Sciatic nerve (tissue), 2 donors: Measurements from ENCODE around the gene IMP3. TPM values are rescaled to one million over a fixed set of nuclear protein-coding genes. Genes with fewer than 3 reads are reported as not detected.

Experiments
- ATAC-seq: fragments of 200-7000 bp; cut with Tn5 transposase; one replicate; pipeline ENCODE4 v1.9.1; 2020; ENCODE audit warnings: mild to moderate bottlenecking, moderate library complexity
- DNase-seq: peaks from one replicate; pipeline ENCODE4 v3.0.0-alpha.2; 2020; ENCODE audit warnings: low spot score
- intact Hi-C: fragments of 100-400 bp; cut with DNase I; formaldehyde crosslinking; loops from one replicate; pipeline ENCODE4 v1.14.2; 2022
- total RNA-seq: library from RNA; stranded (reverse); fragmentation: NEBNext Ultra II Directional; extraction: Animal tissue kit (Norgen Biotek cat#: 25700); gene quantifications from one replicate; pipeline ENCODE4 v1.2.1, GENCODE V29; 2021
- donor health status: DM: no; HTN: no; CAD: no.
- donor health status: DM: no; HTN: no; CAD: no.

IMP3 gene
- total RNA-seq, 1 donor from 2014 or later: 47.2 TPM

DNA sequence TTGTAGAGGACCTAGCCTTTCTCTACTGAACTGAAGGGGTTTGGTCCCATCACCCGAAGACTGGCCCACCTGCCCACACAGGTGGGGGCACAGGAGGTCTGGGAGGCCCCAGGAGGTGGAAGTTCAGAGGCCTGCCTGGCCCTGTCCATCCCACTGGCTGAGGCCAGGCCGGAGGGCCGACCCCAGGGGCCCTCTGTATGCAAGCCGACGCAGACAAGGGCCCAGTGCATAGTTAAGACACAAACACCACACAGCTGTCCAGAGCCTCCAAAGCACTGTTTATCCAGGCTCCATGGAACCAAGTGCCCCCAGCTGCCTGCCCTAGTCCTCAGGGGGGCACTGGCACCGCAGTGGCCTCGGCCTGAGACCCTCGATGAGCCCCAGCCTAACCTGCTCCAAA, 34.3 kb upstream of the IMP3 start:
- intact Hi-C loops: no loop called here
- DNase-seq (no peak), ATAC-seq (no peak)

DNA sequence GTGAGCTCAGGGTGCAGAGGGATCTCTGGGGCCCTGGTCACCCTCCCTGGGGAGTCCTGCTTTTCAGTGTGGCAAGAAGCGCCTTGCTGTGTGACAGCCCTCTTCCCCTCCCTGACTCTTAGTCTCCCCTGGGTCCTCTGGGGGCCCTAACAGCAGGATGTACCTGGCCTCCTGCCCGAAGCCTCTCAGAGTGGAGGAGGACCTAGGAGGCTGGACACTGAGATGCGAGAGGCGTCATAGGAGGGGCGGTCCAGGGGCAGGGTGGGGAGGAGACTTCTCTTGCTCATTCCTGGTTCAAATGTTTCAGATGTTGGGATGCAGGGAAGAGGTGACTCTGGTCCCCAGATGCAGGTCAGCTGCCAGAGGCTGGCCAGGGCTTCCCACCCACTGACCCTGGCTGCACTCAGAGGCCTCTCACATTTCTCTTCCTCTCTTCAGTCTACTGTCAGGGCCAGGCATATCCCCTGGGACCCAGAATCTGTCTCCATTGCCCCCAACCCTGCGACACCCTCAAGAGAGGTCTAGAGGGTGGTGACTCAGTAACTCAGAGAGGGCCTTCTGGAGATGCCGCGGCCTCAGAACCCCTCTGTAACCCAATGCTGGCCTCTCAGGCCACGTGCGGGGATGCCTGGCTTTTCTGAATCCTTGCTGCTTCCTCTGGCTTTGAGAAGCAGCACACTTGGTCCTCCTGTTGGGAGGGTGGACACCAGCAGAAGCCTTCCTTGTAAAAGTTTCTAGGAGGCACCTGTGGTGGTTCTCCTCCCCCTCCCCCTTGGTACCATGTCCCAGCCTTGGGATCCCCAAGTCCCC, 33.6 kb upstream of the IMP3 start:
- DNase-seq: peak; percentile 92
- peak; percentile 91 for ATAC-seq
- intact Hi-C loops: no loop called here

DNA sequence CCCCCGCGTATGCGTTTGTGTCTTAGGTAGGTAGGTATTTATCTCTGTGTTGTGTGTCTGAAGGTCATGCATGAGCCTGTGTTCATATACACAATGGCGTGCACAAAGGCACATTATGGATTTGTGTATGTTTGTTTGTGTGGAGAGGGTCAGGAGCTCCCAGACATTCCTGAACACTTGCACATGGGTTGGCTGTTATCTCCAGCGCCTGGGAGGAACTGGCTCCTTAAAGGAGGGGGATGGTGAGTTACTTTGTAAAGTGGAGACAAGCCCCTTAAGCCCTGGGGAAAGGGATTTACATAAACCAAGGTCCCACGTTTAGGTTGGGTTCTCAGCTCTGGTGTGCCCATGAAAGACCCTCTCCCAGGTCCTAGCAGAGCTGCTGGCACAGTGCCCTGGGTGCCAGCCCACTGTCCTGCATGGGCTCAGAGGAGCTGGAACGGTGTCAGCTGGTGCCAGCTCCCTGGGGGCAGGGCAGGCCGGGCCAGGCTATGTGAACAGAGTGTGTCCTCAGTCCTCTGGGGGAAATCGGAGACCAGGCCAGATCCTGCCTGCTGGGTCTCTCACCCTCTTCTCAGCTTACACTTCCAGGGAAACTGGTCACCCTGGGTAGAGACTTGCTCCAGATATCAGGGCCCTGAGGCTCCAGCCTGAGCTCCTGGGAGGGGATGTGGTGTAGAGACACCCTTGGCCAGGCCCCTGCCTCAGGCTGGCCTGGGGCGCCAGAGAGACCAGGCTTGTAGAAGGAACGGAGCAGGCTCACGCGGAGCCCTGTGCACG, 32.8 kb upstream of the IMP3 start:
- intact Hi-C loops: no loop called here
- peak; percentile 16 for ATAC-seq

DNA sequence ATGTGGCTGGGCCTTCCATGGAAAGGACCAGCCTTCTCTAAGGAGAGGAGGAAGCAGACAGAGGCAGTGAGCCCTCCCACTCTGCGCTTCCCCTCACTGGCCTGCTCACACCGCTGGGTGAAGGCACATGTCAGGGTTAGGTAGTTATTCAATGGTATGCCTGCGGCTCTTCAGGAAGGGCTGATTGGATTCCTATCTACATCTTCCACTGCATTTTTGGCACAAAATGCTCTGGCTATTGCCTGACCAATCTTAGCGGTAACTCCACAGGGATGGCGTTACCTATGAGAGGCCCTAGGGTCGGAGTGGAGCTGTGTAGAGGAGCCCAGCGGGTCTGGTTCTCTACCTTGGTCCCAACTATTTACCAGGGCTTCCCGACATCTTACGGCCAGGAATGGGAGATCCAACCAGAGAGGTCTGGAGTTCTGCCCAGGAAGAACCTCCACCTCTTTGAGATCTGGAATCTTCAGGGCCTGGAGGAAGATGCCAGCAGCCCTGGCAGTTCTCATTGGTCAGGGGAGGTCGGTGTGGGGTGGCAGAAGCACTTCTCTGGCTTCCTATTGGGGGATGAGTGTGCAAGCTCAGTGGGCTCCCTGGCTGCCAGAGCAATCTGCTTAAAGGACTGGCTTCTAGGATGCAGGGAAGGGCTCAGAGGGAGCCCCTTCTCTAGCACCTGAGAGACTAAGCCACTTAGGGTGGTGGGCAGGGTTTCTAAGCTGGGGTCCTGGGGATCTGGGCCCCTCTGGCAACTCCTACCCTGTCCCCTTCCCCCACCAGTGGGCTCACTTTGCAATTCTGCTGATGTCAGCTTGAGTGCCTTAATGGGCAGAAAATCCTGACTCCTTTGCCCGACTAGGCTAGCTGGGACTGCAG, 31.9 kb upstream of the IMP3 start:
- no peak for ATAC-seq
- intact Hi-C loops: no loop called here
- DNase-seq: peak; percentile 60

More for the DNA sequence above, 32.8 kb upstream of the IMP3 start:
- DNase-seq: peak; percentile 73

DNA sequence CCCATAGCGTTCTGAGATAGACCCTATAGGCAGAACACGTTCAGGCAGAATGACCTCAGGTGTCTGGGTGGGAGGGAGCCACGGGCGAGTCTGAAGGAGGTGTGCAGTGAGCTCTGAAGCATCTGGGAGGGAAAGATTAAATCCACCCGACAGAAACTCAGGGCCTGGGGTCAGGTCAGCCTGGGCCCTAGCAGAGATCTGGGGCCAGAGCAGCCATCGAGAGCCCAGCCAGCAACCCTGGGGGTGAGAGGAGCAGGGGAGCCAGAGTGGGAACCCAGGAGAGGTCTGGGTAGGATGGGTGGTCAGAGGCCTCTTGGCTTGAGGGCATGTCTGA, 29.8 kb upstream of the IMP3 start:
- ATAC-seq: no peak
- intact Hi-C loops: no loop called here

DNA sequence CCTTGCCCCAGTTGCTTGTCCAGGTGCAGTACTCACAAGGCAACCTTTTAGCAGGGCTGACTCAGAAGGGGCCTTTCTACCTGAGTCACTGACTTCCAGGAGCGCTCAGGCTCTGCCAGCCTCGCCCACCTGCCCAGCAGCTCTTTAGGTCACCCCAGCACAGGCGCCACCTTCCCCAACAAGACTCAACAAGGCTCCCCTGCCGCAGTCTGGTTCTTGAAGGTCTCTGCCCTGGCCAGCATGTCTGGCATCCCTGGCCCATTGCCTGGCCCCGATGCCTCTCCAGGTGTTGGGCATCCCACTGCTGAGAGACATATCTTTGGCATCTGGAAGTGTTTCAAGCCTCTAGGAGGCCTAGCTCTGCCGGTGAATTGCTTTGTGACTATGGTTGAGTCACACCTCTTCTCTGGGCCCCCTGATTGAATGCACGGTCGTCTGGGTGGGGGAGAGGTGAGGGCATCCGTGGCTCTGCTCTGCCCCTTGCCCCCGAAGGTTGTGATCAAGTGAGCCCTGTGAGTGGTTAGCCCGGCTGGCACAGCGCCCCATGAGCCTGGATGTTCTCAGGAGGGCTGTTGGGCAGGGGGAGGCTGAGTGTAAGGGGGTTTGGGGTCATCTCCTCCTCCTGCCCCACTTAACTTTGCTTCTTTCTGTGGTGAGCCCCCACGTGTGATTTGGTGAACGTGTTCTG, 29.3 kb upstream of the IMP3 start:
- ATAC-seq (no peak), DNase-seq (no peak)
- intact Hi-C loops: no loop called here

More for the DNA sequence above, 29.8 kb upstream of the IMP3 start:
- DNase-seq: no peak

DNA sequence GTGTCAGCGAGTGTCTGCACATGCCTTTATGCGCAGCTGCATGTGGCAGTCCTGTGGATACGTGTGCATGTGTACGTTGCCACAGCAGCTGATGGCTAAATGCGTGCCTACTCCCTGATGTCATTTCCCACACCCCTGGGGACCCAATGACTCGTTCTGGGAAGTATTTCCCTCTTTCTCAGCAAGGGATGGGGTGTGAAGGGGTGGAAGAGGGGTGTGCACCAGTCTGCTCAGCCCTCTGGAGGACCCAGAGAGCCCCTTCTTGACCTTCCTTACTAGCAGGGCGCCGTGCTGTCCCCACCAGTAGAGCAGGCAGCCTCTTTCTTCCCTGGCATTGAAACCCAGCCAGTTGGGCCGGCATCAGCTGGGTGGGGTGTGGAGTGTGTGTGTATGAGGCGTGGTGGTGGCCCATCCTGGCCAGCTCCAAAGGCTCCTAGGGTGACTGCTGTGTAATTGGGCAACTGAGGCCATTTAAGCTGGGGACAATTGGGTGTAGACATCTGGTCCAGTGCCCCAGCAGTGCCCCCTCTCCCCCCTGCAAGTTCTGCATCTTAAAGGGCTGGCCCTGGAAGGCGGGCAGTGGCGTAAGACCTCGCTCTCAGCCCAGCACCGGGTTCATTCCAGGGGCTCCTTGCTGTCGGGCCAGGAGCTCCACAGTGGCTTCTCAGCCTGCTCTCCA, 26.9 kb upstream of the IMP3 start:
- ATAC-seq: peak; percentile 46
- no peak for DNase-seq
- intact Hi-C loops: loop anchor here (1.0 kb wide), 1 partner anchor 15 kb away; no protein-coding TSS in a partner anchor

DNA sequence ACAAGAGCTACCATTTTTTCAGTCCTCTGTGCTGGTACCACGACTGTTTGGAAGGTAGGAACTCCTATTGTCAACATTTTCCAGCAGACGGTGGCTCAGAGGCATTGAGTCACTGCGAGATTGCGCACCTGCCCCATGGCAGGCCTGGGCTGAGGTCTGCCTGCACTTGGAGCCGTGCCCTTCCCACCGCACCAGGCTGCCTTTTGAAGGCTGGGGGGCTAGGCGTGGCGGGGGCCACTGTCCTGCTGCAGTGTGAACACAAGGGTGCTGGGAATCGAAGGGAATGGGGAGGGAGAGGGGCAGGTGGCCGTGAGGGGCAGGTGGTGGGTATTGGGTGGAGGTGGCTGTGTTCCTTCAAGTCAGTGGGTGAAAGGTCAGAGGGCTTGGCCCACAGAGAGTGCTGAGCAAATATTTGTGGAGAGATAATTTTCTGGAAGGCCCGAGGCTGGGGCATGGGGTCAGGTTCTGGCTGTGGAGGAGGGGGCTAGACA, 24.0 kb upstream of the IMP3 start:
- no peak for DNase-seq
- no peak for ATAC-seq
- intact Hi-C loops: no loop called here

DNA sequence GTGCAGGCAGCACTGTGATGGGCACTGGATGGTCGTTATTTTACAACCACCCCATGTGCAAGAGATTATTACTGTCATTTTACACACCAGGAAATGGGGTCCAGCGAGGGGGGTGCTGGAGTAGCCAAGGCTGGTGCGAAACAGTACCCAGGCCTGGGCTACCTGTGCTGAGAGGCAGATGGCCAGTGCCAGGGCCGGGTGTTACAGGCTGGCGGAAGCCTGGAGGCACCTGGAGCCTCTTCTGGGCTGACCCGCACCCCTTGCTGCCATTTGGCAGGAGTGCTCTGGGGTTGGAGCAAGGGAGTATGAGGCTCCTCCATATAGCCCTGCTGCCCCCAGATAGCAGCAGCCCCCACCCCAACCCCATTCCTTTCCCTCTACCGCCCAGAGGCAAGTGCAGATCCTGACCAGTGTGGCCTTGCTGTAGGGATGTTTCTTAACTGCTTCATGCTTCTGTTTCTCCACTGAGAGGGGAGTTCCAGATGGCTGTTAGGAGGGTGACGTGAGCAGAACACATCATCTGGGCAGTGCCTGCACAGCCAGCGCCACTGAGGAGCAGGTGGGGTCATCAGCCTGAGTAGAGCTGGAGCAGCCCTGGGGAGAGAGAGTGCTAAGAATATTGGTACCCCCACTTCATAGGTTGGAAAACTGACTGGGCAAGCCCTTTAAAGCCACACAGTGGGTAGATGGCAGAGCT, 22.9 kb upstream of the IMP3 start:
- ATAC-seq (no peak), DNase-seq (no peak)
- intact Hi-C loops: no loop called here

DNA sequence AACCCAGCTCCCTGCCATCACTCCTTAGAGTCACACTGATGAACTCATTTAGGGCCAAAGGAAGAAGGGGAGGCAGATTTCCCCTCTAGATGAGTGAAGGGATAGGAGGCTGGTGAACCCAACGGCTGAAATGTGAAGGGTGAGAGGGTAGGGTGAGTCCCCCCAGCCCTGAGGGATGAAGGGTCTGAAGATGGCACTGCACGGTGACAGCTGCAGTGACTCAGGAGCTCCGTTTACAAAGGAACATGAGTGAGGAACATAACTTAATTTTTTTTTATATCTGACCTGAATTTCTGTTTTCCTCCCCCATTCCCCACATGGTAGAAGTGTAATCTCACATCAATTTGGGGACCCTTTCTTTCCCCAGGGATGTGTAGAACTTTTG, 21.7 kb upstream of the IMP3 start:
- intact Hi-C loops: no loop called here
- no peak for DNase-seq
- ATAC-seq: no peak

DNA sequence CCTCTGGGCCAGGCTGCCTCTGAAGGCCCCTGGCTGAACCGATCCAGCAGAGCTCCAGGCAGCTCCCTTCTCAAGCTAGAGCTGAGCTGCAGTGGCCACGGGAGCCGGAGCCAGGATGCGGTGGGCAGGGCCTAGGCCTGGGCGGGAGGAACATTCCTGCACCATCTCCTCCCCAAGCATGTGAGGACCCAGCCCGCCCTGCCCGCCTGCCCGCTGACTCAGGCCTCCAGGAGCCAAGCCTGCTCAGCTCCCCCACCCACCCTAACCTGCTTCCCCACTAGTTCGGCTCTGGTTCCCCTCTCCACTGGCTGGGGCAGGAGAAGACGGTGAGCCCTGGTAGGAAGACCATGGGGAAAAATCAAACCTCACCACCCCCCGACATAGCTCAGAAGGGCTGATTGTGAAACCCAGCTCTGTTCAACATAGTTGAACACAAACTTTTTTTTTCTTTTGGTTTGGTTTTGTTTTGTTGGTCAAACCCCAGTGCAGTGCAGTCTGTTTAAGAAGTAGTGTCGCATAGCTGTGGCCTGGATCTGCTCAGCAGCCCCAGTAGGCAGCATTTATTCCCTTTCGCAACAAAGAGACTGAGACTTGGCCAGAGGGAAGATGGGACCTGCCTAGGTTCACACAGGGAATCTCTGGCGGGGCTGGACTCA, 21.2 kb upstream of the IMP3 start:
- intact Hi-C loops: no loop called here
- peak; percentile 96 for ATAC-seq
- peak; percentile 92 for DNase-seq

DNA sequence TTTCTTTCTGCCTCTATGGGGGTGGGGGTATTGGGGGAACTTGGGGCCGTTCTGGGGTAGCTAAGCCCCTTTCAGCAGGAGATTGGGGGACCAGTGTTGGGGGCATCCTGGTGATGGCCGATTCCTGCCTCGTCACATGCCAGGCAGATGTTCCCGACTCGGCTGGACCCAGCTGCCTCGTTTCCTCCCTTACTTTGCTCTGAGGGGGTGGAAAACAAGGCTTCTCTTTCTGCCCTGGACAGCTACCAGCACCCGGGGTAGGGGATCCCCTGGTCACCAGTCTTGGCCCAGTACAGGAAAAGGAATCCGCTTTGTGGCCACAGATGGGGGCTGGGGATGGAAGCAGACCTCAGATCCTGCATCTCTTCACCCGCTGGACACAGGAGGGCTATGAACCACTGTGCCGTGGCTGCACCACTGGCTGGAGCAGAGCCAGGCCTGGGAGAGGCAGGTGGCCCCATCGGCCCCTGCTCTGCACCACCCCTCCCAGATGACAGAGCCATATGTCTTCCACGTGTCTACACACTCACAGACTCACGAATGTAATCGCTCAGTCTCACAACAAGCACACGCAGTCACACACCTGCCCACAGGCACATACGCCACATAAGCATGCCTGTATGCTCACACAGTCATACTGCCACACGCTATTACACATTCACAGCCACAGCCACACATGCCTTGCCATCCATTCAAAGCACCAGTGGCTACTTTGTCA, 20.1 kb upstream of the IMP3 start:
- intact Hi-C loops: no loop called here
- peak; percentile 3 for ATAC-seq
- DNase-seq: no peak

DNA sequence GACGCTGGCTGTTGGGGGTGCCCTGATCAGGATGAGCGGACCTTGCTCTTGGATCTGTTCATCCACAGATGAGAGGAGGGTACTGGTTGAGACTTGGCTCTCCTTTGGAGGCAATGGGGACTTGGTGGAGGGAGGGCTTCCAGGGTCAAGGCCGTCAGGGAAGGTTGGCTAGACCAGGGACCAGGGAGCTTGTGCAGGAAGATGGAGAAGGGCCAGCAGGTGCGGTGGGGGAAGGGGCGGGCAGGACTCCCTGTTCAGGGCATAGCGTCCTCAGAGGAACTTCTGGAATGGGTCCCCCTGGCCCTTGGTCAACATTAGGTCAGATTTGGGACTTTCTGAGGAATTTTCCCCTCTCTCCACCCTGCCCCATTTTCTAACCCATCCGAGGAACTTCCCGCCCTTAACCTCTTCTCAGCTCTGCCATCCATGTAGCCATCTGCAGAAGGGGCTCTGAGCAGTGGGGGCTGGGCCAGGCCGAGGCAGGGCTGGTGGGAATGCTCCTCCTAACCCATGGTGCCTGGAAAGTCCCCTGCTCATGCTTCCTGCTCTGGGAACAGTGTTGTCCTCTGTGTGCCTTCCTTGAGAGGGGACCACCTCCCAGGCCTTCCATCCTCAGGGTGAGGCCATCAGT, 19.2 kb upstream of the IMP3 start:
- DNase-seq: no peak
- no peak for ATAC-seq
- intact Hi-C loops: no loop called here

DNA sequence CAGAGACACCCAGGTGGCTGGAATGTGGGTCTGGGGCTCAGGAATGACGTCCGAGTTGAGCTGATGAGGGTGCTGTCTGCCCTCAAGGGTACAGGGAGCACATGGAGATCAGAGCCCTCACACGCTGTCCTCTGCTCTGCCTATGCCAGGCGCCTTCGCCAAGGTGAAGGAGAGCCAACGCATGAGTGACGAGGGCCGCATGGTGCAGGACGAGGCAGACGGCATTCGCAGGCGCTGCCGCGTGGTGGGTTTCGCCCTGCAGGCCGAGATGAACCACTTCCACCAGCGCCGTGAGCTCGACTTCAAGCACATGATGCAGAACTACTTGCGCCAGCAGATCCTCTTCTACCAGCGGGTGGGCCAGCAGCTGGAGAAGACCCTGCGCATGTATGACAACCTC, 16.8 kb upstream of the IMP3 start:
- no peak for ATAC-seq
- intact Hi-C loops: no loop called here
- DNase-seq: no peak

DNA sequence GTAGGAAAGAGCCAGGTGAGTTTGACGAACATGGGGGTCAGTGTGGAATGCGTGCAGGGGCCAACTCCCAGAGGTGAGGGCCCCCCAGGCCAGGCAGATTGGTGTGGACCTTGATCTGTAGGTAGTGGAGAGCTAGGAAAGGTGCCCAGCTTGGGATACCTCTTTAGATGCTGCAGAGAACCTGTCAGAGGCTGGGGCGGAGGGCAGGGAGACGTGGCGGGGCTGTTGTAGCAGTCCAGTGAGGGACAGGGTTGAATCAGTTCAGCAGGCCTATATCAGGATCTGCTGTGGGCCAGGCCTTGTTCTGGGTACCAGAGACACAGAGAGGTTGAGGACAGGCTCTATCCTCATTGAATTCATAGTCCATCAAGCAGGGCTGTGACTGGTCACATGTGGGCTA, 16.3 kb upstream of the IMP3 start:
- DNase-seq (no peak), ATAC-seq (no peak)
- intact Hi-C loops: no loop called here

DNA sequence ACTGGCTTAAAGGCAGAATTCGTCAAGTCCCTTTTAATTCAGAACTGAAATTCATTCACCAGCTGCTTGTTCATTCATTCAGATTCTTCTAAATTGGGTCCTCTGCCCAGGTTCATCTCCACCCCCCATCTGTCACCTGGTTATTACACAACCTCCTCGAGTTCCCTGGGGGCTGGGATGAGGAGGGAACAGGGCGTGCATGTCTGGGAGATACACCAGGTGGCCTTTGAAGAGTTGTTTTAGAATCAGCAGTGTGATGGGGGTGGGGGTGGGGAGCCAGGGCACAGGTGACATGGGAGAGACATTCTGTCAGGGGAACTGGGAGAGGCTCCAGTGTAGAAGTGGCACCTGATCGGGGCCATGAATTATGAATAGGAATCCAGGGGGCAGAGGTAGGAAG, 15.9 kb upstream of the IMP3 start:
- intact Hi-C loops: no loop called here
- ATAC-seq (no peak), DNase-seq (no peak)
